ENCODE results near the gene GDF9. TPM values are rescaled to one million over a fixed set of nuclear protein-coding genes. Genes with fewer than 3 reads are reported as not detected.

The GDF9 gene
- total and polyA plus RNA-seq, 2 donors (not counting 3 experiments of a cell fraction or from before 2014, with no cell fraction given) = 0.07 TPM; not detected in 1

DNA sequence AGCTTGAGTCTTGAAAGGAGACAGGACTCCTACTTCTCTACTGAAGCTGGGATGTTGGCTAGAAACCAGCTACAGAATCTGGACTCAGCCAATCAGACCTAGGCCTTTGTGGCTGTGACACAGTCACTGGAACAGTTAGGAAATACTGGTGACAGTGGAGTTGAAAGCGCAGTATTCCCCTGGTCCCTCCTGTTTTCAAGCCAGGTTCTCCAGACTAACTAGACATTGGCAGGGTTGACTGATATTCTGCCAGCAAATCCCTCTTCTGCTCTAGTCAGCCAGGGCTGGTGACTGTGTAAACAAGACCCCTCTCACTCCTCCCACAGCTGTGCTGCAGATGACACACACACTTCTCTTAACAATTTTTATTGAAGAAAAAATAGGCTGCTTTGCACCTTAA is 44.5 kb downstream of the GDF9 start:
- no peaks in the 10 kb centered on the region for H4K20me1 ChIP-seq (replicated peaks; ENCODE audit: control insufficient read depth, extremely low read depth, insufficient read depth, low read length)
- DNase-seq (ENCODE audit: low read depth, low spot score) (peak; percentile 41), FAIRE-seq (no peak)
- no peak overlapping the region for H3K9ac ChIP-seq (replicated peaks; ENCODE audit: extremely low read depth, insufficient read depth, low read length)
- H3K4me2 ChIP-seq (ENCODE audit: insufficient read depth, low read length) = no peak overlapping the region
- H3K4me3 ChIP-seq (replicated peaks in 1 of 3; ENCODE audit: insufficient read depth in 1 of 3, low read depth in 1 of 3, low read length in 3 of 3) = no peak overlapping the region
- no peak overlapping the region for H2AFZ ChIP-seq (ENCODE audit: low read depth, low read length)
- H3K27ac ChIP-seq (ENCODE audit: insufficient read depth, low read depth, low read length) = no peak overlapping the region
- H3K36me3 ChIP-seq (ENCODE audit: control insufficient read depth in 2 of 2, extremely low read depth in 1 of 2, insufficient read depth in 2 of 2, low read length in 2 of 2) = peaks cover 2 to 4% of the 10 kb centered on the region in 2 experiments
- no TSS peak for BruUV-seq (replicated peaks)
- H3K9me3 ChIP-seq (replicated peaks; ENCODE audit: control insufficient read depth, insufficient read depth, low read length) = no peaks in the 10 kb centered on the region
- TF ChIP-seq POLR2AphosphoS5 (IDR thresholded peaks at IDR 0.05; ENCODE audit: insufficient read depth, low read depth, low read length) (no peak), JUN (IDR thresholded peaks at IDR 0.05; ENCODE audit: borderline replicate concordance, insufficient read depth, insufficient read length, low read depth) (no peak), POLR2A (IDR thresholded peaks at IDR 0.05; ENCODE audit: low read depth, low read length) (no peak), FOS (IDR thresholded peaks at IDR 0.05; ENCODE audit: borderline replicate concordance, insufficient read depth, low read length) (no peak), MYC (IDR thresholded peaks at IDR 0.05; ENCODE audit: low read depth, low read length) (no peak), GATA2 (IDR thresholded peaks at IDR 0.05; ENCODE audit: insufficient read depth, insufficient read length, low read depth, low read length) (no peak), EZH2 (IDR thresholded peaks at IDR 0.05; ENCODE audit: borderline replicate concordance, low read depth, low read length, severe bottlenecking) (no peak)
- TF ChIP-seq, protein P1, sequence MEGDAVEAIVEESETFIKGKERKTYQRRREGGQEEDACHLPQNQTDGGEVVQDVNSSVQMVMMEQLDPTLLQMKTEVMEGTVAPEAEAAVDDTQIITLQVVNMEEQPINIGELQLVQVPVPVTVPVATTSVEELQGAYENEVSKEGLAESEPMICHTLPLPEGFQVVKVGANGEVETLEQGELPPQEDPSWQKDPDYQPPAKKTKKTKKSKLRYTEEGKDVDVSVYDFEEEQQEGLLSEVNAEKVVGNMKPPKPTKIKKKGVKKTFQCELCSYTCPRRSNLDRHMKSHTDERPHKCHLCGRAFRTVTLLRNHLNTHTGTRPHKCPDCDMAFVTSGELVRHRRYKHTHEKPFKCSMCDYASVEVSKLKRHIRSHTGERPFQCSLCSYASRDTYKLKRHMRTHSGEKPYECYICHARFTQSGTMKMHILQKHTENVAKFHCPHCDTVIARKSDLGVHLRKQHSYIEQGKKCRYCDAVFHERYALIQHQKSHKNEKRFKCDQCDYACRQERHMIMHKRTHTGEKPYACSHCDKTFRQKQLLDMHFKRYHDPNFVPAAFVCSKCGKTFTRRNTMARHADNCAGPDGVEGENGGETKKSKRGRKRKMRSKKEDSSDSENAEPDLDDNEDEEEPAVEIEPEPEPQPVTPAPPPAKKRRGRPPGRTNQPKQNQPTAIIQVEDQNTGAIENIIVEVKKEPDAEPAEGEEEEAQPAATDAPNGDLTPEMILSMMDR (IDR thresholded peaks at IDR 0.05; ENCODE audit: extremely low read depth in 1 of 2, insufficient read depth in 1 of 2, low read depth in 1 of 2, low read length in 2 of 2) = no peak
- TF ChIP-seq, protein P2, sequence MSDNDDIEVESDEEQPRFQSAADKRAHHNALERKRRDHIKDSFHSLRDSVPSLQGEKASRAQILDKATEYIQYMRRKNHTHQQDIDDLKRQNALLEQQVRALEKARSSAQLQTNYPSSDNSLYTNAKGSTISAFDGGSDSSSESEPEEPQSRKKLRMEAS (IDR thresholded peaks at IDR 0.05; ENCODE audit: insufficient read depth, insufficient read length) = no peak
- dilution Hi-C loops (cut with MboI; ENCODE audit: extremely low pct_ligation_motif_present, low sequenced_read_pairs) (no loop called here), intact Hi-C loops (cut with micrococcal nuclease) (loop anchor here (2.0 to 10.0 kb wide), 4 partner anchors 45 to 527 kb away; partner anchors contain the start of genes SEPTIN8 and SLC22A4)
- H3K27me3 ChIP-seq (ENCODE audit: control insufficient read depth in 2 of 2, insufficient read depth in 2 of 2, low read length in 2 of 2) = no peaks in the 10 kb centered on the region
- no peaks in the 10 kb centered on the region for H3K79me2 ChIP-seq (ENCODE audit: control insufficient read depth, insufficient read depth, low read length)
- no peaks in the 10 kb centered on the region for H3K9me1 ChIP-seq (replicated peaks; ENCODE audit: control insufficient read depth, extremely low read depth, insufficient read depth, low read length)
- CTCF ChIA-PET = interaction anchor here (1.0 to 5.9 kb wide), 4 partner anchors 12 to 295 kb away, joined by 3 to 179 read pairs (median 48); no protein-coding TSS in a partner anchor
- POLR2A ChIA-PET = no interaction called here
- H3K4me1 ChIP-seq (ENCODE audit: control insufficient read depth, extremely low read depth, insufficient read depth, low read length) = peaks cover 6% of the 10 kb centered on the region

All from endothelial cell of umbilical vein (primary cell).